Stomach (tissue), 9 donors: ENCODE results near the gene CLDN11. TPM values are rescaled to one million over a fixed set of nuclear protein-coding genes. Genes with fewer than 3 reads are reported as not detected.
A peak's percentile ranks its signal among the peaks of the same experiment; 100 is the strongest.

Experiments used
- DNase-seq, 2 donors: peaks; one replicate each; pipeline versions ENCODE4 v3.0.0 to v3.0.0-alpha.2; 2013 to 2019
- H3K27ac ChIP-seq, 5 donors: fragments of 200-600 bp in 4 of 5; sonication (generic) in 4 of 5; one replicate each; pipeline ENCODE4 v1.5.1; 2013 to 2019; ENCODE audit warnings: mild to moderate bottlenecking in 1 of 5, moderate library complexity in 1 of 5
- H3K27me3 ChIP-seq, 3 donors: fragments of 200-600 bp; sonication (generic); one replicate each; pipeline ENCODE4 v1.5.1; 2017 to 2019; ENCODE audit warnings: mixed run types in 1 of 3
- H3K36me3 ChIP-seq, 4 donors: fragments of 200-600 bp; sonication (generic); 1 replicate in 3 of 4; 2 replicates in 1 of 4; pipeline ENCODE4 v1.5.1; 2016 to 2019
- H3K4me1 ChIP-seq, 4 donors: fragments of 200-600 bp; sonication (generic); one replicate each; pipeline ENCODE4 v1.5.1; 2016 to 2019
- H3K4me3 ChIP-seq, 4 donors: fragments of 200-600 bp; sonication (generic) in 3 of 4; one replicate each; pipeline ENCODE4 v1.5.1; 2016 to 2019; ENCODE audit warnings: mild to moderate bottlenecking in 1 of 4
- H3K9me3 ChIP-seq, 4 donors: fragments of 200-600 bp; sonication (generic); one replicate each; pipeline ENCODE4 v1.5.1; 2016 to 2019
- CTCF ChIP-seq, 7 experiments: fragments of 450-650 bp in 4 of 7; fragments of 200-600 bp in 3 of 7; sonication (generic) in 3 of 7; IDR thresholded peaks; one replicate each; pipeline ENCODE4 v1.5.1; 2016 to 2019; ENCODE audit warnings: antibody characterized with exemption in 7 of 7, control low read depth in 2 of 7, mild to moderate bottlenecking in 1 of 7
- EP300 ChIP-seq: sonication (generic); formaldehyde crosslinking; IDR thresholded peaks from one replicate; pipeline ENCODE4 v1.6.1; 2017; ENCODE audit warnings: antibody characterized with exemption
- POLR2A ChIP-seq, 4 donors: fragments of 450-650 bp; IDR thresholded peaks; one replicate each; pipeline ENCODE4 v1.6.1; 2016; ENCODE audit warnings: antibody characterized with exemption in 4 of 4, control low read depth in 2 of 4, mild to moderate bottlenecking in 1 of 4, moderate library complexity in 1 of 4
- POLR2AphosphoS5 ChIP-seq, 3 donors: sonication (generic); formaldehyde crosslinking; IDR thresholded peaks; one replicate each; pipeline ENCODE4 v1.6.1; 2016; ENCODE audit warnings: antibody characterized with exemption in 3 of 3
- WGBS, 5 donors: extraction: QIAGEN DNeasy Blood & Tissue Kit in 3 of 5; methylation state at CpG; one replicate each; pipeline versions ENCODE4 v1.1.5 to v1.1.7; 2013 to 2018; 5-methylcytosine and 5-hydroxymethylcytosine counted together
- intact Hi-C: fragments of 100-400 bp; cut with DNase I; formaldehyde crosslinking; loops from one replicate; pipeline ENCODE4 v1.15.1; 2023; ENCODE audit warnings: low total_unique reads
- polyA plus RNA-seq, 3 donors: library from polyadenylated mRNA; stranded (reverse); fragments of 200-250 nt; gene quantifications; one replicate each; pipeline ENCODE4 v1.2.3, GENCODE V29; 2013
- total RNA-seq, 5 donors: library from RNA; depleted of rRNA; stranded (reverse); fragments of >200 nt; gene quantifications; one replicate each; pipeline versions ENCODE4 v1.1.0 to v1.2.3, GENCODE V29; 2014 to 2016
- donor health status: healthy with polysubstance abuse.
- donor health status: Bipolar disorder and iron deficiency.
- donor health status: healthy.

Gene CLDN11
- total and polyA plus RNA-seq, 8 donors: 1.00 to 13.0 (median 4.3) TPM; not detected in 2

GRCh38 chr3:170414202-170414663 lies 4.4 kb upstream of the CLDN11 start:
- Histone ChIP-seq H3K9me3 (no peaks in the 10 kb centered on the region), H3K36me3 (no peaks in the 10 kb centered on the region), H3K4me3 (no peak overlapping the region), H3K4me1 (peaks cover 11 to 15% (median 12%) of the 10 kb centered on the region in 4 donors), H3K27ac (no peak overlapping the region), H3K27me3 (peaks cover 0 to 31% (median 17%) of the 10 kb centered on the region in 3 donors)
- WGBS, 5 donors: 25 to 36% (median 31%) methylated on average over 5 of the region's 5 CpGs
- TF ChIP-seq EP300 (no peak), POLR2A (IDR thresholded peaks at IDR 0.05) (no peak), CTCF (IDR thresholded peaks at IDR 0.05) (peak in 5 of 7 experiments; percentile 75 to 90 (median 86)), POLR2AphosphoS5 (IDR thresholded peaks at IDR 0.05) (peak in 1 of 3 donors; percentile 28)
- DNase-seq: peak in 1 of 2 donors; percentile 88
- intact Hi-C loops: loop anchor here (10.0 kb wide), 2 partner anchors 99 to 281 kb away; no protein-coding TSS in a partner anchor

- H3K4me3 ChIP-seq: no peak overlapping the region
- no peaks in the 10 kb centered on the region for H3K36me3 ChIP-seq
- peaks cover 25 to 27% (median 26%) of the 10 kb centered on the region in 4 donors for H3K4me1 ChIP-seq
- no peak for TF ChIP-seq EP300
- no peak for TF ChIP-seq POLR2AphosphoS5 (IDR thresholded peaks at IDR 0.05)
- TF ChIP-seq CTCF (IDR thresholded peaks at IDR 0.05): no peak
- no peak for TF ChIP-seq POLR2A (IDR thresholded peaks at IDR 0.05)
- H3K27me3 ChIP-seq: peaks cover 0 to 45% (median 30%) of the 10 kb centered on the region in 3 donors
- no peak for DNase-seq
- intact Hi-C loops: loop anchor here (10.0 kb wide), 2 partner anchors 102 to 278 kb away; no protein-coding TSS in a partner anchor
- 64 to 85% (median 80%) methylated on average over 1 of the region's 1 CpG for WGBS, 5 donors
- H3K9me3 ChIP-seq: no peaks in the 10 kb centered on the region
- no peak overlapping the region for H3K27ac ChIP-seq
Measured at GRCh38 chr3:170417090-170417489, 1.6 kb upstream of the CLDN11 start.

- 4 to 20% (median 4%) methylated on average over 18 to 58 of the region's 58 CpGs for WGBS, 5 donors
- no peak for TF ChIP-seq CTCF (IDR thresholded peaks at IDR 0.05)
- no peak for TF ChIP-seq EP300
- no peak for TF ChIP-seq POLR2AphosphoS5 (IDR thresholded peaks at IDR 0.05)
- no peak for TF ChIP-seq POLR2A (IDR thresholded peaks at IDR 0.05)
- Histone ChIP-seq H3K9me3 (no peaks in the 10 kb centered on the region), H3K4me3 (peak overlapping the region; percentile 45 to 67 (median 53)), H3K36me3 (peaks cover 0 to 5% (median 0%) of the 10 kb centered on the region in 4 donors), H3K4me1 (peaks cover 25 to 27% (median 26%) of the 10 kb centered on the region in 4 donors), H3K27me3 (peaks cover 0 to 45% (median 30%) of the 10 kb centered on the region in 3 donors), H3K27ac (peak overlapping the region; percentile 19 to 73 (median 56))
- DNase-seq: peak in 1 of 2 donors; percentile 72
- intact Hi-C loops: loop anchor here (10.0 kb wide), 2 partner anchors 105 to 275 kb away; no protein-coding TSS in a partner anchor
Measured at GRCh38 chr3:170419557-170420087, 954 bp downstream of the CLDN11 start.

GRCh38 chr3:170420307-170420821 lies 1.7 kb downstream of the CLDN11 start:
- intact Hi-C loops: no loop called here
- Histone ChIP-seq H3K27ac (peak overlapping the region; percentile 46 to 73 (median 56)), H3K36me3 (peaks cover 0 to 5% (median 0%) of the 10 kb centered on the region in 4 donors), H3K9me3 (no peaks in the 10 kb centered on the region), H3K4me3 (peak overlapping the region; percentile 45 to 67 (median 53)), H3K4me1 (peaks cover 25 to 27% (median 26%) of the 10 kb centered on the region in 4 donors), H3K27me3 (peaks cover 0 to 45% (median 30%) of the 10 kb centered on the region in 3 donors)
- 35 to 44% (median 42%) methylated on average over 17 of the region's 17 CpGs for WGBS, 5 donors
- DNase-seq: peak in 1 of 2 donors; percentile 46
- TF ChIP-seq CTCF (IDR thresholded peaks at IDR 0.05): no peak
- no peak for TF ChIP-seq POLR2A (IDR thresholded peaks at IDR 0.05)
